ENCODE results near the gene FOXP1.
A peak's percentile ranks its signal among the peaks of the same experiment; 100 is the strongest.

FOXP1 gene

GRCh38 chr3:71195492-71195891 lies 388.0 kb downstream of the FOXP1 start:
- DNase-seq = no peak

GRCh38 chr3:71194785-71195184 lies 388.7 kb downstream of the FOXP1 start:
- no peak for DNase-seq

- no peak for DNase-seq
Measured at GRCh38 chr3:71191031-71191482, 392.5 kb downstream of the FOXP1 start.

- peak; percentile 78 for DNase-seq
Measured at GRCh38 chr3:71189480-71189879, 394.0 kb downstream of the FOXP1 start.

- DNase-seq = no peak
Measured at GRCh38 chr3:71187715-71188114, 395.8 kb downstream of the FOXP1 start.

GRCh38 chr3:71186801-71187200 lies 396.7 kb downstream of the FOXP1 start:
- no peak for DNase-seq

- DNase-seq = no peak
Measured at GRCh38 chr3:71185733-71186455, 397.6 kb downstream of the FOXP1 start.

DNA sequence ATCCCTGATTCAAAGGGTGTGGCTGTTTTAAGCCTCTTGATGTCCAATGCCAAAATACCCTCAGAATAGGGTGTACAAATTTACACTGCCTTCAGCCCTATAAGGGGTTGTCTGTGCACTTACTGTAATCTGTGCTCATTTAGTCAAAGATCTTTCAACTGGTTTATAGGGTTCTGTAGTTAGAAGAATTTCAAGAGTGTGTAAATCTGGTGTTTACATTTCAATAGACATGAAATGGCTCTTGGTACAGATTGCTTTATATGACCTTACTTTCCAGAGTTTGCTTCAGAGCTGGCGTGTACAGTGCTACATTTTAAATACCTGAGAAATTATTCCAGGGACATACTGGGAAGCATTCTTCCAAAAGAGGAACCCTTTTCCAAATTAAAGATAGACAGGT lies 399.3 kb downstream of the FOXP1 start:
- DNase-seq = no peak

GRCh38 chr3:71183549-71183948 lies 400.0 kb downstream of the FOXP1 start:
- DNase-seq = no peak

- DNase-seq = peak; percentile 29
Measured at GRCh38 chr3:71180524-71180923, 403.0 kb downstream of the FOXP1 start.

- DNase-seq = no peak
Measured at GRCh38 chr3:71177375-71177774, 406.2 kb downstream of the FOXP1 start.

GRCh38 chr3:71176366-71176765 lies 407.2 kb downstream of the FOXP1 start:
- no peak for DNase-seq

- DNase-seq = no peak
Measured at GRCh38 chr3:71175691-71176365, 407.7 kb downstream of the FOXP1 start.

DNA sequence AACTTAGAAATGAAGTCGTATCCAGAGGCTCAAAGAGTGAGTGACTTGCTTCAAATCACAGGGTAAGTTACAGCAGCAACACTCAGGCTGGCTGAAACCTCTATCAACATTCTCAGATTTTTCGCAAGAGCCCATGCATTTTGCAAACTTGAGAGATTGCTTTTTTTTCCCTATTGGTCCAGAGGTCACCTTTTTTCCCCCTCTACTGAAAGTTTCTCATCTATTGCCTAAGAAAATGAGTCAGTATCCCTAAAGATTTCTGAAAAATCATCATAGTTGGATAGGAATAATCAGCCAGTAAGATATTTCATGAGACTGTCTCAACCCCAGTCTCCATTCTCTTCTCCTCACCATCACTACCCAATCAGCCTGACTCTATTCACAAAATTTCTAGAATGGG lies 410.6 kb downstream of the FOXP1 start:
- peak; percentile 61 for DNase-seq

DNA sequence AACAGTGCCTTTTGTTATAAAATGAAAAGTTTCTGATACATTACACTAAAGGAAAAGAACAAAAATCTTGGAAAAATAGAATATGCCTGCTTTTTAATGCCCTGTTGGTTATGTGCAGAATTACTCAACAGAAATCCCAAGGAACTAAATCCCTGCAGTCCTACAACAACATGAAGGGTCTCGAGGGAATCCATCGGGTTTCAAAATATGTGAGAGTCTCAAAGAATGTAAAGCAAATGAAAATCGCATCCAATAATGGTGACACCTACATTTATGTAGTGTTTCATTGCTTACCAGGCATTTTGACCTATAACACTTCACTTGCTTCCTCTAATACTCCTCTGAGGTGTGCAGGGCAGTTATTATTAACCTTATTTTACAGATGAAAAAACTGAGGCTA lies 411.3 kb downstream of the FOXP1 start:
- no peak for DNase-seq

- no peak for DNase-seq
Measured at GRCh38 chr3:71171247-71171646, 412.3 kb downstream of the FOXP1 start.

DNA sequence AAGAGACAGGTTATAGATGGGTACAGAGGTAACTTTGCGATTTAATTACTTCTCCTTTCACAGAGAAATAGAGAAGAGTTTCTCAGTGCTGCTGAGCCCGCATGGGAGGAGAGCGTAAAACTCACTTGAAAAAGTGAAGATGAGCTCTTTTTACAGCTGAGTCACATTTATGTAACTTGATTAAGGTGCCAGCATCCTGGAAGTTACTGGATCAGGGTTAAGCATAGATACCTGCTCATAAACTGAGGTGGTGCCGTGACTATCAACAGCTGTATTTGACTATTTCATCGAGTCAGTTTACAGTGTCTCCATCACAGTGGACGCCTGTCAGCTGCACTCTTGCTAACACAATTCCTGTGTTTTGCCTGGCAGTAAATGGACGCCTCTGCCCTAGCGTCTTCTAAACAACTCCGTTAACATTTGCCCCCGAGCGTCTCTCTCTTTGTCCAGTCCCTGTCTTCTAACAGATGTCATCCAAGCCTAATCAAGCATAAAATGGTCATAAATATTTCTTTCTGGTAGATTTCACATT lies 414.6 kb downstream of the FOXP1 start:
- DNase-seq = no peak

- DNase-seq = no peak
Measured at GRCh38 chr3:71168121-71168721, 415.3 kb downstream of the FOXP1 start.

DNA sequence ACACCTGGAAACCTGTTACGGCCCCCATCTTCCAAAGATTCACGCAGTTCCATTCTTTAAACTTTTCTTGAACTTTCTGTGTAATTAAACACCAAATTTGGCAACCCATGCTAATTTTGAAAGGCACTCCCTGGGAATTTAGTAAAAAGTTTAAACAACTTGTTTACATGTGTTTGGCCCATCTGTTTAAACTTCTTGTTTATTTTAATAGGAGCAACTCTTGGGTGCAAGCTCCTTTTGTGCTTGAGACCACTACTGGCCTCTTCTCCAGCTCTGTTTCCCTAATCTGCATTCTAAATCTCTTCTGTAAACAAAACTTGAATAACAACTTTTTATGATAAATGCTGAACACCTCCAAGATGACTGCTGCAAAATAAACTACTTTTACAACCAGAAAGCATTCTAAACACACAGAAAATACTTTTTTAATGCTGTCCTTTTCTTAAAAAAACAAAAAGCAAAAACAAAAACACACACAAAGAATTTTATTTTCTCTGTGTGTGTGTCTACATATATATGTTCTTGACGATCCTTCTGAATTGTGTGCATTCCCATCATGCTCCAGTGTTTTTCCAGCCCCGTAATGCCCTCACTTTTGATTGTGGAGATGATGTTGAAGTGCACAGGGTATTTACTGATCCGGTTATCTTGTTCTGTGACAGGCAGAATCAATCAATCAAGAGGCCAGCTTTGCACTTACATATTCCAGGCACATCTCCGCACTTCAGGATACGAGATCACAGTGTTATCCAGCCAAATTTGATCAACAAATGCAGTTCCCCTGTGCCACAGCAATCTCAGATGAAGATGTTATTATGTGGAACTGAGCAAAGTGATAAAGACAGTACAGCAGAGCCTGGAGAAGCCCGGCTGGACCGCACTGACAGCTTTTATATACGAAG lies 416.9 kb downstream of the FOXP1 start:
- DNase-seq = no peak

GRCh38 chr3:71164881-71165280 lies 418.6 kb downstream of the FOXP1 start:
- DNase-seq = no peak

GRCh38 chr3:71163198-71163918 lies 420.2 kb downstream of the FOXP1 start:
- DNase-seq = no peak

DNA sequence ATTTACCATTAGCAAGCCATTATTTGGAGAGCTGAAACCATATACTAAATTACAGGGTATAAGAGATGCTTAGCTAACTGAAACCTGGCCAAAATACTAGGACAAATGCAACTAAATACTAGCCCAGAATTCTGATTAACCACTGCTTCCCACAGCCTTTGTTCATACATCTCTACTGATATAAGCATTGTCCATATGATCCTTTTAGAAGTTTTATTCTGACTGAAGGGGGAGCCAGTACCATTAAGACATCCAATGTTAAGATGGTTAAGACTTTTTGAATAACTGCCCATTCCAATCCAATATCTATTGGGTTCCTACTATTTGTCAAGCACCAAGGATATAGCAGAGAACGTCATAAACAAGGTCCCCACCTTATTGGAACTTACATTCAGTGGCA lies 421.3 kb downstream of the FOXP1 start:
- no peak for DNase-seq

All from inflammatory macrophage treated with lipopolysaccharide for 4 hours (primary cell).